Neuronal stem cell (in vitro differentiated cells): ENCODE measurements around the gene ROBO2.
A peak's percentile ranks its signal among the peaks of the same experiment; 100 is the strongest.

Source experiments
- DNase-seq: peaks from one replicate; pipeline ENCODE4 v3.0.0-alpha.2; 2013; ENCODE audit warnings: low spot score
- H2AFZ ChIP-seq: one replicate; pipeline ENCODE4 v1.6.1; 2013; ENCODE audit warnings: mild to moderate bottlenecking, low read length, inconsistent platforms
- H2AK5ac ChIP-seq: 2 replicates; pipeline ENCODE4 v1.6.1; 2013; ENCODE audit warnings: low read depth, mild to moderate bottlenecking, inconsistent platforms, low read length, moderate library complexity, mixed read lengths
- H2BK120ac ChIP-seq: 2 replicates; pipeline ENCODE4 v1.6.1; 2013; ENCODE audit warnings: low read depth, mild to moderate bottlenecking, inconsistent platforms, low read length, moderate library complexity, mixed read lengths
- H2BK12ac ChIP-seq: one replicate; pipeline ENCODE4 v1.6.1; 2013; ENCODE audit warnings: low read length, inconsistent platforms
- H2BK15ac ChIP-seq: 2 replicates; pipeline ENCODE4 v1.6.1; 2013; ENCODE audit warnings: mild to moderate bottlenecking, low read length, inconsistent platforms, mixed read lengths
- H2BK5ac ChIP-seq: one replicate; pipeline ENCODE4 v1.6.1; 2013; ENCODE audit warnings: inconsistent platforms, mild to moderate bottlenecking, low read length, moderate library complexity
- H3K14ac ChIP-seq: one replicate; pipeline ENCODE4 v1.6.1; 2013; ENCODE audit warnings: low read length, inconsistent platforms
- H3K18ac ChIP-seq: 2 replicates; pipeline ENCODE4 v1.6.1; 2013; ENCODE audit warnings: low read length, inconsistent platforms
- H3K23ac ChIP-seq: 2 replicates; pipeline ENCODE4 v1.6.1; 2013; ENCODE audit warnings: low read depth, mild to moderate bottlenecking, mixed read lengths, low read length, inconsistent platforms; ENCODE audit not compliant: poor library complexity
- H3K27ac ChIP-seq: replicated peaks from 3 replicates; pipeline ENCODE4 v1.5.1; 2013; ENCODE audit warnings: low read length, inconsistent platforms
- H3K27me3 ChIP-seq, 3 experiments: 2 replicates each; pipeline ENCODE4 v1.6.1; 2013; ENCODE audit warnings: low read length in 3 of 3, mild to moderate bottlenecking in 2 of 3, inconsistent platforms in 1 of 3, low read depth in 1 of 3, mixed read lengths in 1 of 3, moderate library complexity in 1 of 3; ENCODE audit not compliant: control insufficient read depth in 3 of 3, insufficient read depth in 3 of 3
- H3K36me3 ChIP-seq, 2 donors: replicated peaks in 1 of 2; 2 replicates each; pipeline ENCODE4 v1.6.1; 2013; ENCODE audit warnings: low read length in 2 of 2; ENCODE audit not compliant: control insufficient read depth in 2 of 2, insufficient read depth in 2 of 2
- H3K4ac ChIP-seq: 2 replicates; pipeline ENCODE4 v1.6.1; 2013; ENCODE audit warnings: inconsistent platforms, mild to moderate bottlenecking, low read length, moderate library complexity
- H3K4me1 ChIP-seq, 2 donors: 1 replicate in 1 of 2; 2 replicates in 1 of 2; pipeline ENCODE4 v1.6.1; 2013; ENCODE audit warnings: low read length in 2 of 2, low read depth in 1 of 2; ENCODE audit not compliant: control insufficient read depth in 2 of 2, insufficient read depth in 1 of 2
- H3K4me2 ChIP-seq: one replicate; pipeline ENCODE4 v1.6.1; 2013; ENCODE audit warnings: mild to moderate bottlenecking, low read length, inconsistent platforms; ENCODE audit not compliant: insufficient read depth, poor library complexity, severe bottlenecking
- H3K4me3 ChIP-seq, 2 donors: 2 replicates each; pipeline ENCODE4 v1.5.1; 2013; ENCODE audit warnings: low read length in 2 of 2, mild to moderate bottlenecking in 2 of 2, inconsistent platforms in 1 of 2, moderate library complexity in 1 of 2
- H3K79me1 ChIP-seq: one replicate; pipeline ENCODE4 v1.6.1; 2013; ENCODE audit warnings: low read depth, mild to moderate bottlenecking, inconsistent platforms, low read length, moderate library complexity
- H3K9ac ChIP-seq: one replicate; pipeline ENCODE4 v1.6.1; 2013; ENCODE audit warnings: mild to moderate bottlenecking, low read depth, low read length, inconsistent platforms; ENCODE audit not compliant: poor library complexity
- H3K9me3 ChIP-seq, 2 donors: replicated peaks in 1 of 2; 2 replicates each; pipeline versions ENCODE3 to v1.6.1; 2013; ENCODE audit warnings: low read length in 2 of 2, mild to moderate bottlenecking in 2 of 2, inconsistent platforms in 1 of 2, low read depth in 1 of 2, mixed read lengths in 1 of 2, moderate library complexity in 1 of 2; ENCODE audit not compliant: control insufficient read depth in 2 of 2, insufficient read depth in 1 of 2
- H4K8ac ChIP-seq: one replicate; pipeline ENCODE4 v1.6.1; 2013; ENCODE audit warnings: low read depth, mild to moderate bottlenecking, inconsistent platforms, low read length, moderate library complexity
- H4K91ac ChIP-seq: one replicate; pipeline ENCODE4 v1.6.1; 2013; ENCODE audit warnings: low read length, low read depth, mild to moderate bottlenecking, inconsistent platforms; ENCODE audit not compliant: poor library complexity
- WGBS, 2 donors: extraction: QIAGEN DNeasy Blood & Tissue Kit; methylation state at CpG; one replicate each; pipeline ENCODE4 v1.1.7; 2013; ENCODE audit warnings: missing lambda C conversion rate in 2 of 2, mixed read lengths in 1 of 2; ENCODE audit not compliant: insufficient read length in 2 of 2, insufficient replicate concordance in 1 of 2; ENCODE audit errors: extremely low coverage in 2 of 2; 5-methylcytosine and 5-hydroxymethylcytosine counted together

ROBO2 gene

DNA sequence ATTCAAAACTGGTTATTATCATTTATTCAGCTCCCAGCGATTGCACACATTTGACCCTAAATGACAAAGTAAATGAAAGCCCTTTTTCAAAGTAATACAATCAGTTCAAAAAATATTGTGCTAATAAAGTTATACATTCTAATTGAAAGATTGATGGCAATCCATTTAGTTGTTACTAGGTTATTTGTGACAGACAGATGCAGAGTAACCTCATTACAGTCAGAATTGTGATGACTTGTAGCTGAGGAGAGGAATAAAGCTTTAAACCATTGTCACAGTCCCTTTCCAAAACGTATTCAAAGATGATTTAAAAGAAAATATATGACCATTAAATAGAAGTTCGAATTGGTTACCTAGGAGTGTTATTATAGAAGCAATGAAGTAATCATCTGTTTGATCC is 86.1 kb downstream of the ROBO2 start:
- no peak overlapping the region for H4K91ac ChIP-seq
- no peak overlapping the region for H3K14ac ChIP-seq
- no peaks in the 10 kb centered on the region for H3K9me3 ChIP-seq
- no peak overlapping the region for H3K4ac ChIP-seq
- no peak overlapping the region for H3K23ac ChIP-seq
- no peak overlapping the region for H4K8ac ChIP-seq
- no peaks in the 10 kb centered on the region for H3K27me3 ChIP-seq
- no peak overlapping the region for H2BK15ac ChIP-seq
- H3K79me1 ChIP-seq = no peaks in the 10 kb centered on the region
- H3K4me3 ChIP-seq = no peak overlapping the region
- no peak overlapping the region for H3K27ac ChIP-seq
- no CpG with 5 or more reads among the region's 3 CpGs for WGBS, 2 donors
- no peaks in the 10 kb centered on the region for H3K4me1 ChIP-seq
- H3K36me3 ChIP-seq = no peaks in the 10 kb centered on the region
- no peak overlapping the region for H2AK5ac ChIP-seq
- H2AFZ ChIP-seq = no peak overlapping the region
- no peak overlapping the region for H3K18ac ChIP-seq
- H3K4me2 ChIP-seq = no peak overlapping the region
- no peak overlapping the region for H2BK120ac ChIP-seq
- no peak overlapping the region for H2BK5ac ChIP-seq
- no peak overlapping the region for H2BK12ac ChIP-seq
- DNase-seq = no peak
- H3K9ac ChIP-seq = no peak overlapping the region

DNA sequence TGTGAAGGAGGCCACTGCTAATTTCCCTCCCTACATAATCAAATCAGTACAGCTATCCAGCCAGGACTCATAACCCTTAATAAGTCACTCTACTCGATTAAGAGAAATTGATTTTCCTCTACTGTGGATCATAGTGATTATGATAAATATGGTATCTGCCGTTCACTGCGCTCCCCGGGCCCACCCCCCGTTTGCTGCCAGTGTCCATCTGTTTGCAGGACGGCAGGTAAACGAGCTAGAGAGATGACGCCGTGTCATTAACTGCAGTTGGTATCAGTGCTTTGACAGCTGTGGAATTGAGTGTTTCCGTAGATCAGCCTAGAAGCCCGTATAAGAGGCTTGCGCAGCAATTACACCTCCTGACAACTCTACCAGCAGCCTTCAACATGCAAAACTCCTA is 94.9 kb downstream of the ROBO2 start:
- Histone ChIP-seq H3K4ac (no peak overlapping the region), H2BK120ac (no peak overlapping the region), H2AK5ac (no peak overlapping the region), H3K27ac (no peak overlapping the region), H3K4me3 (no peak overlapping the region), H3K36me3 (no peaks in the 10 kb centered on the region), H2BK12ac (no peak overlapping the region), H2BK5ac (no peak overlapping the region), H3K9me3 (no peaks in the 10 kb centered on the region), H4K91ac (no peak overlapping the region), H3K9ac (no peak overlapping the region), H3K4me2 (no peak overlapping the region), H3K23ac (no peak overlapping the region), H2BK15ac (no peak overlapping the region), H3K79me1 (no peaks in the 10 kb centered on the region), H3K14ac (no peak overlapping the region), H3K27me3 (no peaks in the 10 kb centered on the region), H3K18ac (no peak overlapping the region), H3K4me1 (no peaks in the 10 kb centered on the region), H2AFZ (no peak overlapping the region), H4K8ac (peak overlapping the region; percentile 82)
- WGBS, 2 donors = no CpG with 5 or more reads among the region's 12 CpGs
- DNase-seq = no peak

- no peaks in the 10 kb centered on the region for H3K36me3 ChIP-seq
- H3K79me1 ChIP-seq = no peaks in the 10 kb centered on the region
- no peaks in the 10 kb centered on the region for H3K9me3 ChIP-seq
- H3K27me3 ChIP-seq = peaks cover 0 to 2% (median 0%) of the 10 kb centered on the region in 3 experiments
- H3K23ac ChIP-seq = no peak overlapping the region
- H2BK120ac ChIP-seq = no peak overlapping the region
- H3K18ac ChIP-seq = no peak overlapping the region
- H3K27ac ChIP-seq = no peak overlapping the region
- no peak overlapping the region for H3K9ac ChIP-seq
- no peak overlapping the region for H2AK5ac ChIP-seq
- peak overlapping the region; percentile 46 for H2AFZ ChIP-seq
- H2BK15ac ChIP-seq = no peak overlapping the region
- H4K8ac ChIP-seq = no peak overlapping the region
- DNase-seq = no peak
- no peak overlapping the region for H2BK5ac ChIP-seq
- no CpG with 5 or more reads among the region's 5 CpGs for WGBS, 2 donors
- no peak overlapping the region for H3K4ac ChIP-seq
- H3K4me3 ChIP-seq = no peak overlapping the region
- H3K4me2 ChIP-seq = no peak overlapping the region
- no peak overlapping the region for H2BK12ac ChIP-seq
- H3K4me1 ChIP-seq = peaks cover 0 to under 1% of the 10 kb centered on the region in 2 donors
- H4K91ac ChIP-seq = no peak overlapping the region
- no peak overlapping the region for H3K14ac ChIP-seq
Measured at GRCh38 chr3:77137559-77137958, 97.7 kb downstream of the ROBO2 start.

DNA sequence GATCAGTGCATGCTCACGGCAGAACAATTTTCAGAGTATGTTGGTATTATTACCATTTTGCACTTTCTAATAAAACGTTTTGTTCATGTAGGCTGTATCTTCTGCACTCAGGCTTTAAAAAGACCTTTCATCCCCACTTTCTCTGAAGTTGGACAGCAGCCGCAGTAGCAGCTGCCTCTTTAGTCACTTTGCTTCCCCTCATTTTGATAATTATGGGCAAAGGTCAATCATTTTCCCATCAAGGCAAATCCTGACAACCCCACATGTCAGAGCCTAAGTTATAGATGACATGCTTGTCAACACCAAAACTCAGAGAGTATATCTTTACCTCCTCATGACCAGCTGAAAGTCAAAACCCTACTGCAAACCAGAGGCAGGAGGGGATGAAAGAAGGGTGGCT is 99.7 kb downstream of the ROBO2 start:
- Histone ChIP-seq H3K79me1 (no peaks in the 10 kb centered on the region), H3K18ac (no peak overlapping the region), H3K4ac (no peak overlapping the region), H3K27me3 (peaks cover 0 to 2% (median 0%) of the 10 kb centered on the region in 3 experiments), H3K4me3 (no peak overlapping the region), H2BK5ac (no peak overlapping the region), H2BK15ac (no peak overlapping the region), H3K4me1 (peaks cover 0 to 2% of the 10 kb centered on the region in 2 donors), H4K8ac (no peak overlapping the region), H3K27ac (no peak overlapping the region), H3K14ac (no peak overlapping the region), H2AFZ (no peak overlapping the region), H3K9me3 (no peaks in the 10 kb centered on the region), H3K23ac (no peak overlapping the region), H4K91ac (no peak overlapping the region), H3K4me2 (no peak overlapping the region), H2BK120ac (no peak overlapping the region), H2AK5ac (no peak overlapping the region), H3K36me3 (no peaks in the 10 kb centered on the region), H2BK12ac (no peak overlapping the region), H3K9ac (no peak overlapping the region)
- no CpG with 5 or more reads among the region's 3 CpGs for WGBS, 2 donors
- no peak for DNase-seq
